CD4-positive, alpha-beta T cell treated with Interleukin-4 for 1 hour (primary cell): ENCODE measurements around the gene HES1.
"Not testable (repeated sequence)": the region's sequence is repeated elsewhere in the genome, so short reads cannot be mapped to it uniquely, and the experiment has no call there.

Source experiments
- DNase-seq, 2 donors: peaks; one replicate each; pipeline ENCODE4 v3.0.0-alpha.2; 2020 to 2022

Gene HES1

GRCh38 chr3:194128919-194129295 is 7.0 kb upstream of the HES1 start:
- DNase-seq: not testable (repeated sequence)

- no peak for DNase-seq
Measured at GRCh38 chr3:194129581-194130133, 6.3 kb upstream of the HES1 start.

GRCh38 chr3:194130188-194130587 is 5.8 kb upstream of the HES1 start:
- no peak for DNase-seq

- DNase-seq: peak; percentile 14 to 56
Measured at GRCh38 chr3:194130807-194131589, 5.0 kb upstream of the HES1 start.

GRCh38 chr3:194132465-194133286 is 3.3 kb upstream of the HES1 start:
- no peak for DNase-seq

- no peak for DNase-seq
Measured at GRCh38 chr3:194133661-194134230, 2.2 kb upstream of the HES1 start.

GRCh38 chr3:194134231-194134756 is 1.7 kb upstream of the HES1 start:
- peak; percentile 41 to 51 for DNase-seq

GRCh38 chr3:194134757-194135515 is 1.0 kb upstream of the HES1 start:
- peak; percentile 79 to 86 for DNase-seq

GRCh38 chr3:194135516-194135805 is 487 bp upstream of the HES1 start:
- no peak for DNase-seq

- no peak for DNase-seq
Measured at GRCh38 chr3:194136519-194137007, 615 bp downstream of the HES1 start.

GRCh38 chr3:194137008-194137505 is 1.1 kb downstream of the HES1 start:
- DNase-seq: peak; percentile 22 to 23

GRCh38 chr3:194137506-194138474 is 1.8 kb downstream of the HES1 start:
- DNase-seq: peak; percentile 43 to 70

GRCh38 chr3:194138732-194139070 is 2.8 kb downstream of the HES1 start:
- DNase-seq: no peak

- DNase-seq: no peak
Measured at GRCh38 chr3:194139071-194139813, 3.3 kb downstream of the HES1 start.

- no peak for DNase-seq
Measured at GRCh38 chr3:194139814-194140391, 4.0 kb downstream of the HES1 start.

GRCh38 chr3:194140520-194141414 is 4.8 kb downstream of the HES1 start:
- DNase-seq: no peak

GRCh38 chr3:194141415-194142155 is 5.6 kb downstream of the HES1 start:
- DNase-seq: peak; percentile 39 to 41
